GM12875 (cell line): ENCODE measurements around the gene HOXD9.

Experiments
- H3K4me3 ChIP-seq: one replicate; pipeline ENCODE4 v1.5.1; 2011; ENCODE audit warnings: low read depth, low read length, control low read depth
- CTCF ChIP-seq: IDR thresholded peaks from 2 replicates; pipeline ENCODE4 v1.5.1; 2011; ENCODE audit warnings: low read depth, mild to moderate bottlenecking, control low read depth, inconsistent platforms, low read length, moderate library complexity, borderline replicate concordance; ENCODE audit not compliant: insufficient read depth

Gene HOXD9

GRCh38 chr2:176078541-176079284 is 43.8 kb upstream of the HOXD9 start:
- H3K4me3 ChIP-seq: no peak overlapping the region
- TF ChIP-seq CTCF: no peak

DNA sequence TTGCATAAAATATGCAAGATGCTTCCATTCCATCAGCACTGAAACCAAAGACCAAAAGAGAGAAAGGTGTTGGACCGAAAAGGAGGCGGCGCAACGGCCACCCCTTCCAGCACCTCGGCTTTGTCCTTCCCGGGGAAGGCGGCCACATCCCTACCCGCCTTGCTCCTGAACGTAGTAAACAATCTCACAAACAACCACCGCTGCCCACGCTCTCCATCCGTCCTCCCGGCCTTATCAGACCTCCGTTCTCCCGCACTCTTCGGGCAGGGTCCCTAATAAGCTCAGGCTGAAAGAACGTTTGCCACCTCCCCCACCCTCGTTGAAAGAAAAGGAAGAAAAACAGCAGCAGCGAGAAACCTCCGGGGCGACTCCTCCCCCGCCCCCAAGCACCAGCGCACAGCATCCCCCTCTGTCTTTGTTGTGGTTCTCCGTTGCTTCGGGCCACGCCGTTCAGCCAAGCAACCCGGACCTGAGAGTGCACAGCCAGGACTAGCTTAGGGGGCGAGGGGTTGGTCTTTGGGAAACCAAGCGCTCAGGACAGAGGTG is 43.2 kb upstream of the HOXD9 start:
- no peak for TF ChIP-seq CTCF
- no peak overlapping the region for H3K4me3 ChIP-seq

- peak; percentile 72 for TF ChIP-seq CTCF
- no peak overlapping the region for H3K4me3 ChIP-seq
Measured at GRCh38 chr2:176079831-176080539, 42.5 kb upstream of the HOXD9 start.

- TF ChIP-seq CTCF: no peak
- H3K4me3 ChIP-seq: no peak overlapping the region
Measured at GRCh38 chr2:176080540-176081375, 41.8 kb upstream of the HOXD9 start.

DNA sequence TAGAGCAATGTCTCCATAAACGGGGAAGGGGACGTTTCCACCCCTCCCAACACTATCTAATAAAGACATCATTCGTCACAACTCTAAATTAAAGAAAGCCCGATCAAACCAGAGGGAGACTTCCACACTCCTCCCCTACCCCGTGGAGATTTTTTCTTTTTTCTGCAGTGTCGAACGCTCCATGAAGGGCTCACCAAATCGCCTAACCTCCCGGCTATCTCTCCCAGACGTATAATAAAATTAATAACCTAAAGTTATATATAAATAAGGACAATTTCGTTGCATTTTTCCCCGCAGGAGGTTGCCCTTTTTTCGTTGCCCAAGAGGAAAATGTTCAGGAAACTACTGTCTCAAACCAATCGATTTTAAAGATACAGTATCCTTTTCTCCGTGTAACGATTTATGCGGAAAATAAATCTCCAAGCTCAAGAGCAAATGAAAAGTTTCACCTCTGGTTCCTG is 41.1 kb upstream of the HOXD9 start:
- no peak for TF ChIP-seq CTCF
- H3K4me3 ChIP-seq: no peak overlapping the region

GRCh38 chr2:176081837-176082524 is 40.5 kb upstream of the HOXD9 start:
- no peak for TF ChIP-seq CTCF
- no peak overlapping the region for H3K4me3 ChIP-seq
